Common myeloid progenitor, CD34-positive (primary cell): ENCODE measurements around the gene ART1.

ENCODE experiments used
- CTCF ChIA-PET: fragments of 350-600 bp; sonication (Branson Sonifier 250); formaldehyde crosslinking; loops from one replicate; lab custom pipeline; 2021; ENCODE audit warnings: antibody characterized with exemption; lab: Charles Lee
- POLR2A ChIA-PET: fragments of 350-600 bp; sonication (Branson Sonifier 250); formaldehyde crosslinking; loops from one replicate; lab custom pipeline; 2021; ENCODE audit warnings: antibody characterized with exemption; lab: Charles Lee
- DNase-seq, 3 donors: peaks; one replicate each; pipeline versions ENCODE4 v3.0.0 to v3.0.0-alpha.2; 2013
- H3K27ac ChIP-seq, 2 experiments: 1 replicate in 1 of 2; 2 replicates in 1 of 2; pipeline ENCODE4 v1.7.0; 2013; ENCODE audit warnings: inconsistent platforms in 2 of 2, low read length in 2 of 2, mild to moderate bottlenecking in 2 of 2, low read depth in 1 of 2, moderate library complexity in 1 of 2; ENCODE audit not compliant: severe bottlenecking in 2 of 2, insufficient read depth in 1 of 2, poor library complexity in 1 of 2
- H3K27me3 ChIP-seq, 5 experiments: replicated peaks in 2 of 5; 1 replicate in 3 of 5; 2 replicates in 2 of 5; pipeline versions ENCODE4 v1.6.1 to v1.7.0; 2013; ENCODE audit warnings: low read length in 4 of 5, mild to moderate bottlenecking in 2 of 5, moderate library complexity in 2 of 5, inconsistent platforms in 1 of 5; ENCODE audit not compliant: insufficient read depth in 5 of 5, control insufficient read depth in 4 of 5
- H3K36me3 ChIP-seq, 4 experiments: 1 replicate in 2 of 4; 2 replicates in 2 of 4; pipeline versions ENCODE4 v1.6.1 to v1.7.0; 2013; ENCODE audit warnings: low read length in 3 of 4, control low read depth in 1 of 4, mild to moderate bottlenecking in 1 of 4; ENCODE audit not compliant: control insufficient read depth in 4 of 4, insufficient read depth in 4 of 4
- H3K4me1 ChIP-seq, 4 experiments: 1 replicate in 3 of 4; 2 replicates in 1 of 4; pipeline versions ENCODE4 v1.6.1 to v1.7.1; 2013; ENCODE audit warnings: low read length in 3 of 4, mild to moderate bottlenecking in 3 of 4, control low read depth in 1 of 4, inconsistent platforms in 1 of 4, moderate library complexity in 1 of 4; ENCODE audit not compliant: control insufficient read depth in 4 of 4, insufficient read depth in 4 of 4; ENCODE audit errors: control extremely low read depth in 1 of 4
- H3K4me3 ChIP-seq, 7 experiments: 1 replicate in 4 of 7; 2 replicates in 3 of 7; pipeline versions ENCODE4 v1.5.1 to v1.7.0; 2013; ENCODE audit warnings: mild to moderate bottlenecking in 7 of 7, low read length in 6 of 7, moderate library complexity in 6 of 7, inconsistent platforms in 2 of 7, low read depth in 2 of 7, control low read depth in 1 of 7; ENCODE audit not compliant: insufficient read depth in 4 of 7, control insufficient read depth in 1 of 7; ENCODE audit errors: extremely low read depth in 1 of 7
- H3K9me3 ChIP-seq, 5 experiments: 1 replicate in 4 of 5; 2 replicates in 1 of 5; pipeline versions ENCODE4 v1.6.1 to v1.7.1; 2013; ENCODE audit warnings: low read length in 4 of 5, mild to moderate bottlenecking in 2 of 5, inconsistent platforms in 1 of 5, low read depth in 1 of 5, moderate library complexity in 1 of 5; ENCODE audit not compliant: control insufficient read depth in 4 of 5, insufficient read depth in 2 of 5; ENCODE audit errors: control extremely low read depth in 1 of 5
- WGBS: methylation state at CpG from one replicate; pipeline ENCODE4 v1.1.5; 2013; ENCODE audit not compliant: insufficient coverage; 5-methylcytosine and 5-hydroxymethylcytosine counted together

The ART1 gene

GRCh38 chr11:3671334-3672254 is 26.7 kb downstream of the ART1 start, which contains the start of gene CHRNA10:
Gene CHRNA10 (minus strand): TSS chr11:3671384. CDS start chr11:3671312, 72 bp downstream.
- Histone ChIP-seq H3K27me3 (no peaks in the 10 kb centered on the region), H3K4me1 (no peaks in the 10 kb centered on the region), H3K36me3 (peaks cover 16 to 88% (median 71%) of the 10 kb centered on the region in 4 experiments), H3K4me3 (no peak within 1 kb of the TSS), H3K9me3 (no peaks in the 10 kb centered on the region), H3K27ac (no peak within 1 kb of the TSS)
- ChIA-PET CTCF (no interaction called here), POLR2A (no interaction called here)
- 96% methylated on average over 6 of the region's 9 CpGs for WGBS
- no peak for DNase-seq

GRCh38 chr11:3674189-3674588 is 29.3 kb downstream of the ART1 start:
- Histone ChIP-seq H3K36me3 (peaks cover 29 to 92% (median 76%) of the 10 kb centered on the region in 4 experiments), H3K27me3 (no peaks in the 10 kb centered on the region), H3K4me1 (no peaks in the 10 kb centered on the region), H3K9me3 (no peaks in the 10 kb centered on the region), H3K4me3 (no peak overlapping the region), H3K27ac (no peak overlapping the region)
- 83% methylated on average over 1 of the region's 1 CpG for WGBS
- POLR2A ChIA-PET = no interaction called here
- CTCF ChIA-PET = interaction anchor here (1.2 kb wide), 1 partner anchor 14 kb away, joined by 3 read pairs; no protein-coding TSS in a partner anchor
- no peak for DNase-seq

- H3K9me3 ChIP-seq = no peaks in the 10 kb centered on the region
- no peaks in the 10 kb centered on the region for H3K4me1 ChIP-seq
- H3K27ac ChIP-seq = no peak overlapping the region
- ChIA-PET POLR2A (interaction anchor here (1.1 kb wide), 1 partner anchor 158 kb away, joined by 3 read pairs; no protein-coding TSS in a partner anchor), CTCF (no interaction called here)
- no peaks in the 10 kb centered on the region for H3K27me3 ChIP-seq
- 96% methylated on average over 11 of the region's 11 CpGs for WGBS
- peaks cover 43 to 95% (median 80%) of the 10 kb centered on the region in 4 experiments for H3K36me3 ChIP-seq
- DNase-seq = no peak
- no peak overlapping the region for H3K4me3 ChIP-seq
Measured at GRCh38 chr11:3675971-3676370, 31.0 kb downstream of the ART1 start.

- Histone ChIP-seq H3K36me3 (peaks cover 48 to 95% (median 74%) of the 10 kb centered on the region in 4 experiments), H3K27ac (no peak overlapping the region), H3K27me3 (no peaks in the 10 kb centered on the region), H3K4me3 (no peak overlapping the region), H3K9me3 (no peaks in the 10 kb centered on the region), H3K4me1 (no peaks in the 10 kb centered on the region)
- WGBS = 100% methylated on average over 2 of the region's 3 CpGs
- POLR2A ChIA-PET = no interaction called here
- CTCF ChIA-PET = no interaction called here
- no peak for DNase-seq
Measured at GRCh38 chr11:3679077-3679476, 34.1 kb downstream of the ART1 start.

- 94% methylated on average over 8 of the region's 9 CpGs for WGBS
- Histone ChIP-seq H3K36me3 (peaks cover 43 to 96% (median 67%) of the 10 kb centered on the region in 4 experiments), H3K4me1 (no peaks in the 10 kb centered on the region), H3K27ac (no peak overlapping the region), H3K27me3 (no peaks in the 10 kb centered on the region), H3K9me3 (no peaks in the 10 kb centered on the region), H3K4me3 (no peak overlapping the region)
- ChIA-PET POLR2A (no interaction called here), CTCF (interaction anchor here (0.6 to 1.6 kb wide), 2 partner anchors 28 to 51 kb away, joined by 3 to 4 read pairs; no protein-coding TSS in a partner anchor)
- no peak for DNase-seq
Measured at GRCh38 chr11:3683039-3683438, 38.1 kb downstream of the ART1 start.

- CTCF ChIA-PET = interaction anchor here (1.6 kb wide), 1 partner anchor 26 kb away, joined by 4 read pairs; no protein-coding TSS in a partner anchor
- Histone ChIP-seq H3K27me3 (no peaks in the 10 kb centered on the region), H3K4me3 (no peak overlapping the region), H3K4me1 (no peaks in the 10 kb centered on the region), H3K27ac (no peak overlapping the region), H3K36me3 (peaks cover 37 to 88% (median 59%) of the 10 kb centered on the region in 4 experiments), H3K9me3 (no peaks in the 10 kb centered on the region)
- DNase-seq = no peak
- 100% methylated on average over 4 of the region's 12 CpGs for WGBS
- POLR2A ChIA-PET = no interaction called here
Measured at GRCh38 chr11:3684129-3684818, 39.3 kb downstream of the ART1 start.
